ENCODE measurements around the gene PCARE.
A peak's percentile ranks its signal among the peaks of the same experiment; 100 is the strongest.

Gene PCARE

DNA sequence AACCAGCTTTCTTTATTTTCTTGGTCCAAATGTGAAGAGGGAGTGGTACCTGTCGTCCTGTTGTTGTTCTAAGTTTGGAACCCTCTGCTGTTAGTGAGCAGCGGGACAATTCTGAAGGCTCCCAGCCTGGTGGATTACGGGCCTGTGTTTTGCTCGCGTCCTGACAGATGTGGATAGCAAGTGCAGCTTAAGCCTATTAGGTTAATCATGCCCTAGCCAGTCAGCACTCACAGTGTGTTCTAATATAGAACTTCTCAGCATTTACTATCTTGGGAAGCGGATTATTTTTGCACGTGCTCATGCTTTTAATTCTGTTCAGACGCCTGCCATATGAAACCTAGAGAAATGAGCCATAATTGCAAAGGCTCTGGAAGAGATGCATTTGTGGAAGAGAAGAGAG lies at the start of gene PCARE:
Gene PCARE (minus strand): TSS at position 113 of the 400 bp plus-strand sequence. CDS start 262 bp downstream, outside the sequence.
- H3K4me3 ChIP-seq (ENCODE audit: low read depth, low read length): no peak within 1 kb of the TSS
- no peak for DNase-seq (ENCODE audit: low read depth)
- no peak for TF ChIP-seq CTCF (conservative IDR thresholded peaks at IDR 0.05; ENCODE audit: low read depth, low read length)

- no peak overlapping the region for H3K4me3 ChIP-seq (ENCODE audit: low read depth, low read length)
- peak; percentile 87 for DNase-seq (ENCODE audit: low read depth)
- TF ChIP-seq CTCF (conservative IDR thresholded peaks at IDR 0.05; ENCODE audit: low read depth, low read length): no peak
Measured at GRCh38 chr2:29123617-29124349, 49.5 kb upstream of the PCARE start.

GRCh38 chr2:29120846-29121245 lies 46.5 kb upstream of the PCARE start:
- TF ChIP-seq CTCF (conservative IDR thresholded peaks at IDR 0.05; ENCODE audit: low read depth, low read length): no peak
- no peak for DNase-seq (ENCODE audit: low read depth)
- no peak overlapping the region for H3K4me3 ChIP-seq (ENCODE audit: low read depth, low read length)

DNA sequence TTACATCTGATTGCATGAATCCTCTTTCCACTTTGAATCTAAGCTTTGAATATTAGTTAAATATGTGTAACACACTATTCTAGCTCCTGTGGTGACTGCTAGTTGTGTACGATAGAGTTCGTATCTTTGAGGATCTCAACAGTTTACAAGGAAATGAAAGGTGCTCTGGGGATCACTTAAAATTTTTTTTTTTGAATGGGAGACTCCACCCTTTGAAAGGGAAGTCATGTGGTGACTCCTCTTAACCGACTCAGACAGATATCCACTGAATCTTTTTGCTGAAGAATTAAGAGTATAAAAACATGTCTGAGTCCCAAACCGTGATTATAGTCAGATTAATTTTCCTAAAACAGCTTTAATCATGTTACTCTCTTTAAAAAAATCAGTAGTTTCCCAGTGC lies 44.9 kb upstream of the PCARE start:
- no peak for TF ChIP-seq CTCF (conservative IDR thresholded peaks at IDR 0.05; ENCODE audit: low read depth, low read length)
- no peak overlapping the region for H3K4me3 ChIP-seq (ENCODE audit: low read depth, low read length)
- DNase-seq (ENCODE audit: low read depth): no peak

DNA sequence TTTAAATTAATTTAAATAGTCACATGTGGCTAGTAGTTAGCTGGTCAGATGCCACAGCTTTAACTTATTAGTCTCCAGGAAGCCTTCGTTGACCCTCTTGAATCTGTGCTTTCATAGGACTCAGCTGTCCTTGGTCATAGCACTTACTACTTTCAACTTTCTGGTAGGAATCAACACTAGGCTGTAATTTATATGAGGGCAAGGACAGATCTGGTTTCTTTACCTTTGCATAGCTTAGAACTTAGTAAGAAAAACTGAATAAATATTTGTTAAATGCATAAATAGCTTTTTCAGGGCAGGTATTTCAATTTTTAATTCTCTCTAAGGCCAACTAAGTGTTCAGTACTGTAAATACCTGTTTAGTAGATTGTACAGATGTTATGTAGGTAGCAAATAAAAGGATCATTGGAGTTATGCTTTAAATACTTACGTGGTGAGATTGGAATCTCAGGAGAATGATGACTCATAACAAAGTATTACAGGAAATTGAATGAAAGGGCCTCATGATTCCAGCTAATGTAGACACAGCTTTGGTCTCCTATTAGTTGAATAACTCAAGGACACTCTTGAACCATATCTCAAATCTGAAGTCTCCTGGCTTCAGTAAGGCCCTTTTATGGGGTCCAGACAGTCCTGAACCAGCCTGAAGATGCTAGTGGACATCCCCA lies 43.4 kb upstream of the PCARE start:
- TF ChIP-seq CTCF (conservative IDR thresholded peaks at IDR 0.05; ENCODE audit: low read depth, low read length): no peak
- H3K4me3 ChIP-seq (ENCODE audit: low read depth, low read length): no peak overlapping the region
- DNase-seq (ENCODE audit: low read depth): peak; percentile 84

DNA sequence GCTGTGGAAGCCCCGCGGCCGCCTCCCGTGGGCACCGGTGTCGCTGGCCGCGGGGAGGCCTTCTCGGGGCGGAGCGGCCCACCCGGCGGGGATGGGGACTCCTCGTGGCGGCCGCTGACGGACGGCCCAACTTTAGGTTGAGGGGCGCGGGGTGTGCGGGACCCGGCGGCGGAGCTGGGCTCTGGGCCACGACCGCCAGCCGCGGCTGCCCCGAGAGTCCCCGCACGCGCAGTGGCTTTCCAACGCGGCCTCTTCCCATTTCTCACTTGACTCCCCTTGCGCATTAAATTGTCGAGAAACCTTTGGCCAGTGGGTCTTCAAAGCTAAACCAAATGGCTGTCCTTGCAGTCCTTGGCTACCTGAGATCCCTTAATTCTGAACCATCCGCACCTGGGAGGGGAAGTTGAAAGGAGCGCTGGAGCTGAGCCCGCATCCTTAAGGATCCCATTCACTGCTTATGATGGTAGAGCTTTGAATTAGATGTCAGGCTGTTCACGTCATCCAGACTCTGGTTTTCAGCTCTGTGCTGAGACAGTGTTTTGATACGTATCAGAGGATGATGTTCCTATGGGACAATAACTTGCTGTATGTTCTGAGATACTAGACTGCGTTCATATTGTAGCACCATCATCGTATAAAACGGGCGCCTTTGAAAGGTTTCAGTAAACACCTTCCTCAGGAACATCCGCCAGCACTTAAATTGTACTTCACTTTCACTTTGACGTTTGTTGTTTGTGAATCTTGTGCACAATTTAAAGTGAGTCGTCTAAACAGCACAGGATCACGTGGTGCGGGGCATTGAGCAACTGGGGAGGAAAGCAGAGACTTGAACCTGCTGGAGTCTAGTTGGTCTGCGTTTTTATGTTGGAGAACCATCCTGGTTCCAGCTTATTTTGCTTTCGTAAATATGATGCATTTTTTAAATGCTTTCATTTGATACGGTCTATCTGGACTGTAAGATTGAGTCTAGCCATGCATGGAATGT lies 41.8 kb upstream of the PCARE start:
- H3K4me3 ChIP-seq (ENCODE audit: low read depth, low read length): peak overlapping the region; percentile 73
- TF ChIP-seq CTCF (conservative IDR thresholded peaks at IDR 0.05; ENCODE audit: low read depth, low read length): no peak
- DNase-seq (ENCODE audit: low read depth): peak; percentile 95

Data from choroid plexus epithelial cell (primary cell).